H1 (cell line): ENCODE data around the gene RGS16. TPM values are rescaled to one million over a fixed set of nuclear protein-coding genes. Genes with fewer than 3 reads are reported as not detected.

Experiments used
- CTCF ChIA-PET: fragments of 300-600 bp; sonication (Branson Sonifier 250); formaldehyde crosslinking; loops from one replicate; lab custom pipeline; 2021; ENCODE audit not compliant: partially characterized antibody; lab: Charles Lee
- POLR2A ChIA-PET: fragments of 300-600 bp; sonication (Branson Sonifier 250); formaldehyde crosslinking; loops from one replicate; lab custom pipeline; 2021; ENCODE audit warnings: inconsistent platforms; ENCODE audit not compliant: partially characterized antibody; lab: Charles Lee
- DNase-seq, 2 experiments: peaks; one replicate each; pipeline versions ENCODE4 v3.0.0 to v3.0.0-alpha.2; 2010 to 2022; ENCODE audit warnings: low spot score in 2 of 2, low read depth in 1 of 2, mixed read lengths in 1 of 2
- FAIRE-seq: peaks from 2 replicates; lab custom pipeline; 2011; peaks lifted over from hg19 to GRCh38; lab: Jason Lieb, UNC
- H2AFZ ChIP-seq: 2 replicates; pipeline ENCODE4 v1.8.1; 2012; ENCODE audit warnings: low read length, inconsistent platforms
- H2AK5ac ChIP-seq: 2 replicates; pipeline ENCODE4 v1.6.1; 2013; ENCODE audit warnings: low read depth, low read length
- H2BK120ac ChIP-seq: replicated peaks from 2 replicates; pipeline ENCODE3; 2013; ENCODE audit warnings: low read depth, low read length, inconsistent platforms
- H2BK12ac ChIP-seq: 2 replicates; pipeline ENCODE4 v1.6.1; 2013; ENCODE audit warnings: low read depth, low read length
- H2BK15ac ChIP-seq: 2 replicates; pipeline ENCODE4 v1.6.1; 2013; ENCODE audit warnings: low read length
- H2BK20ac ChIP-seq: 2 replicates; pipeline ENCODE4 v1.6.1; 2013; ENCODE audit warnings: low read length
- H2BK5ac ChIP-seq: 2 replicates; pipeline ENCODE4 v1.6.1; 2013; ENCODE audit warnings: low read depth, low read length
- H3K14ac ChIP-seq: 2 replicates; pipeline ENCODE4 v1.6.1; 2013; ENCODE audit warnings: inconsistent platforms; ENCODE audit not compliant: insufficient read length
- H3K18ac ChIP-seq: 2 replicates; pipeline ENCODE4 v1.6.1; 2013; ENCODE audit warnings: low read length; ENCODE audit errors: extremely low read depth
- H3K23ac ChIP-seq: 2 replicates; pipeline ENCODE4 v1.6.1; 2013; ENCODE audit warnings: inconsistent platforms; ENCODE audit not compliant: insufficient read length
- H3K23me2 ChIP-seq: 2 replicates; pipeline ENCODE4 v1.6.1; 2013; ENCODE audit warnings: low read depth, low read length
- H3K27ac ChIP-seq: 2 replicates; pipeline ENCODE4 v1.6.1; 2011; ENCODE audit warnings: low read depth, low read length, inconsistent platforms
- H3K27me3 ChIP-seq, 4 experiments: replicated peaks in 1 of 4; 1 replicate in 1 of 4; 2 replicates in 3 of 4; pipeline versions ENCODE4 v1.6.1 to v1.8.1; 2011 to 2013; ENCODE audit warnings: low read length in 3 of 4, mild to moderate bottlenecking in 3 of 4, inconsistent platforms in 2 of 4, mixed read lengths in 2 of 4, moderate library complexity in 1 of 4; ENCODE audit not compliant: control insufficient read depth in 3 of 4, insufficient read depth in 3 of 4; ENCODE audit errors: extremely low read depth in 1 of 4
- H3K36me3 ChIP-seq, 4 experiments: 2 replicates each; pipeline versions ENCODE4 v1.6.1 to v1.8.1; 2011 to 2013; ENCODE audit warnings: mild to moderate bottlenecking in 4 of 4, low read length in 3 of 4, moderate library complexity in 2 of 4, control low read depth in 1 of 4, inconsistent platforms in 1 of 4; ENCODE audit not compliant: insufficient read depth in 4 of 4, control insufficient read depth in 2 of 4
- H3K4ac ChIP-seq: replicated peaks from 2 replicates; pipeline ENCODE3; 2013; ENCODE audit warnings: low read length, low read depth, mixed read lengths, inconsistent platforms; ENCODE audit not compliant: insufficient read length
- H3K4me1 ChIP-seq, 4 experiments: replicated peaks in 1 of 4; 1 replicate in 1 of 4; 2 replicates in 3 of 4; pipeline versions ENCODE4 v1.6.1 to v1.8.1; 2011 to 2013; ENCODE audit warnings: low read length in 3 of 4, inconsistent platforms in 2 of 4, mixed read lengths in 1 of 4; ENCODE audit not compliant: insufficient read depth in 4 of 4, control insufficient read depth in 3 of 4
- H3K4me2 ChIP-seq, 2 experiments: 2 replicates each; pipeline versions ENCODE4 v1.6.1 to v1.8.1; 2011 to 2013; ENCODE audit warnings: low read depth in 2 of 2, low read length in 2 of 2, control low read depth in 1 of 2, inconsistent platforms in 1 of 2, mild to moderate bottlenecking in 1 of 2; ENCODE audit not compliant: insufficient read depth in 1 of 2
- H3K4me3 ChIP-seq, 4 experiments: fragments of 200-600, 300-600 bp in 1 of 4; sonication (generic), shearing (Covaris generic), sonication (Bioruptor Twin) in 1 of 4; 2 replicates each; pipeline versions ENCODE4 v1.5.1 to v1.8.1; 2011 to 2016; ENCODE audit warnings: low read length in 4 of 4, low read depth in 3 of 4, control low read depth in 2 of 4, inconsistent platforms in 2 of 4, mild to moderate bottlenecking in 2 of 4, mixed read lengths in 1 of 4, moderate library complexity in 1 of 4; ENCODE audit not compliant: insufficient read depth in 2 of 4; ENCODE audit errors: extremely low read depth in 1 of 4
- H3K56ac ChIP-seq: replicated peaks from 2 replicates; pipeline ENCODE3; 2013; ENCODE audit warnings: low read depth, mild to moderate bottlenecking, mixed read lengths, low read length, inconsistent platforms; ENCODE audit not compliant: insufficient read length
- H3K79me1 ChIP-seq: 2 replicates; pipeline ENCODE4 v1.6.1; 2013; ENCODE audit warnings: low read depth, low read length, control low read depth
- H3K79me2 ChIP-seq, 2 experiments: 2 replicates each; pipeline versions ENCODE4 v1.6.1 to v1.8.1; 2012 to 2013; ENCODE audit warnings: low read length in 2 of 2, mild to moderate bottlenecking in 2 of 2, inconsistent platforms in 1 of 2; ENCODE audit not compliant: insufficient read depth in 2 of 2, control insufficient read depth in 1 of 2
- H3K9ac ChIP-seq, 4 experiments: replicated peaks in 1 of 4; 1 replicate in 1 of 4; 2 replicates in 3 of 4; pipeline versions ENCODE4 v1.6.1 to v1.8.1; 2011 to 2013; ENCODE audit warnings: low read depth in 3 of 4, low read length in 3 of 4, control low read depth in 2 of 4, mild to moderate bottlenecking in 2 of 4, moderate library complexity in 2 of 4, inconsistent platforms in 1 of 4; ENCODE audit errors: extremely low read depth in 1 of 4
- H3K9me3 ChIP-seq, 2 experiments: 2 replicates each; pipeline versions ENCODE4 v1.6.1 to v1.8.1; 2012 to 2013; ENCODE audit warnings: mild to moderate bottlenecking in 2 of 2, moderate library complexity in 2 of 2, control low read depth in 1 of 2, inconsistent platforms in 1 of 2, low read depth in 1 of 2, low read length in 1 of 2, mixed read lengths in 1 of 2; ENCODE audit not compliant: insufficient read depth in 2 of 2
- H4K20me1 ChIP-seq, 2 experiments: replicated peaks in 1 of 2; 2 replicates each; pipeline versions ENCODE3 to v1.8.1; 2011 to 2013; ENCODE audit warnings: inconsistent platforms in 2 of 2, low read length in 2 of 2, mild to moderate bottlenecking in 1 of 2; ENCODE audit not compliant: insufficient read depth in 2 of 2, control insufficient read depth in 1 of 2
- H4K5ac ChIP-seq: 2 replicates; pipeline ENCODE4 v1.6.1; 2013; ENCODE audit warnings: low read length, low read depth, mixed read lengths, inconsistent platforms; ENCODE audit not compliant: insufficient read length
- H4K8ac ChIP-seq: 2 replicates; pipeline ENCODE4 v1.8.0; 2013; ENCODE audit warnings: mild to moderate bottlenecking, moderate library complexity, low read length, inconsistent platforms; ENCODE audit not compliant: insufficient read depth; ENCODE audit errors: extremely low read depth
- H4K91ac ChIP-seq: replicated peaks from 2 replicates; pipeline ENCODE3; 2013; ENCODE audit warnings: low read length, mixed read lengths, inconsistent platforms; ENCODE audit not compliant: insufficient read length
- ASH2L ChIP-seq: fragments of 200-600, 300-600 bp; sonication (generic); IDR thresholded peaks from one replicate; pipeline ENCODE4 v1.7.1; 2017; ENCODE audit warnings: low read length
- CBX8 ChIP-seq: fragments of 300-800, 300-1000 bp; sonication (generic); IDR thresholded peaks from 2 replicates; pipeline ENCODE4 v1.7.1; 2016; ENCODE audit warnings: low read depth, low read length, borderline replicate concordance
- CEBPB ChIP-seq: IDR thresholded peaks from 2 replicates; pipeline ENCODE4 v1.6.1; 2012; ENCODE audit warnings: low read depth, low read length
- CREB1 ChIP-seq: IDR thresholded peaks from 2 replicates; pipeline ENCODE4 v1.6.1; 2012; ENCODE audit warnings: inconsistent platforms
- EP300 ChIP-seq, 2 experiments: IDR thresholded peaks; 1 replicate in 1 of 2; 2 replicates in 1 of 2; pipeline ENCODE4 v1.6.1; 2011 to 2012; ENCODE audit warnings: low read depth in 2 of 2, low read length in 2 of 2, mild to moderate bottlenecking in 2 of 2, borderline replicate concordance in 1 of 2, inconsistent platforms in 1 of 2, moderate library complexity in 1 of 2
- FOSL1 ChIP-seq: IDR thresholded peaks from 2 replicates; pipeline ENCODE4 v1.6.1; 2011; ENCODE audit warnings: mild to moderate bottlenecking, low read depth, low read length, moderate library complexity; ENCODE audit not compliant: insufficient read depth
- HDAC2 ChIP-seq, 2 experiments: fragments of 300-600 bp in 1 of 2; sonication (generic) in 1 of 2; IDR thresholded peaks; 2 replicates each; pipeline ENCODE4 v1.6.1; 2011 to 2012; ENCODE audit warnings: low read depth in 2 of 2, low read length in 2 of 2, mild to moderate bottlenecking in 2 of 2, moderate library complexity in 2 of 2, borderline replicate concordance in 1 of 2, inconsistent platforms in 1 of 2
- JUN ChIP-seq: IDR thresholded peaks from 2 replicates; pipeline ENCODE4 v1.6.1; 2011; ENCODE audit warnings: low read depth, mild to moderate bottlenecking, improper control_type of control experiment, low read length
- POLR2A ChIP-seq, 2 experiments: IDR thresholded peaks; 1 replicate in 1 of 2; 2 replicates in 1 of 2; pipeline ENCODE4 v1.6.1; 2011; ENCODE audit warnings: low read depth in 2 of 2, low read length in 2 of 2, mild to moderate bottlenecking in 2 of 2; ENCODE audit errors: control extremely low read depth in 1 of 2
- RNF2 ChIP-seq: fragments of 200-900, 300-1000 bp; sonication (generic); IDR thresholded peaks from 2 replicates; pipeline ENCODE4 v1.7.1; 2016; ENCODE audit warnings: borderline replicate concordance, low read depth, mild to moderate bottlenecking, antibody characterized with exemption, low read length; ENCODE audit not compliant: poor library complexity, severe bottlenecking; ENCODE audit errors: missing control alignments
- SIX5 ChIP-seq: IDR thresholded peaks from 2 replicates; pipeline ENCODE4 v1.6.1; 2011; ENCODE audit warnings: mild to moderate bottlenecking, low read depth, low read length
- SUZ12 ChIP-seq: fragments of 200-600 bp; sonication (generic); IDR thresholded peaks from 2 replicates; pipeline ENCODE4 v1.6.1; 2012; ENCODE audit warnings: mild to moderate bottlenecking, inconsistent platforms, low read length, moderate library complexity, mixed read lengths
- ZNF274 ChIP-seq: IDR thresholded peaks from 2 replicates; pipeline ENCODE4 v1.7.0; 2012; ENCODE audit warnings: low read length, borderline replicate concordance; ENCODE audit errors: extremely low read depth
- whole genome bisulfite sequencing, 2 experiments: shearing (Covaris generic) in 1 of 2; methylation state at CpG; one replicate each; pipeline versions ENCODE4 v1.1.6 to v1.1.7; 2013 to 2015; ENCODE audit warnings: low lambda C conversion rate in 2 of 2, mixed read lengths in 2 of 2, inconsistent platforms in 1 of 2, low coverage in 1 of 2, missing lambda C conversion rate in 1 of 2; ENCODE audit not compliant: insufficient replicate concordance in 2 of 2, insufficient coverage in 1 of 2, insufficient read length in 1 of 2; ENCODE audit errors: extremely low coverage in 1 of 2, missing lambda C conversion rate in 1 of 2; 5-methylcytosine and 5-hydroxymethylcytosine counted together
- polyA plus RNA-seq, 7 experiments: library from polyadenylated mRNA; depleted of rRNA in 3 of 7; stranded (reverse) in 5 of 7; unstranded in 2 of 7; fragments of >200 nt in 5 of 7; fragments of 200-250 nt in 2 of 7; gene quantifications; 1 replicate in 5 of 7; 2 replicates in 1 of 7; 4 replicates in 1 of 7; pipeline versions ENCODE4 v1.2.1 to v1.2.3, GENCODE V29; 2011 to 2013; ENCODE audit warnings: missing spikeins in 2 of 7, mixed read lengths in 2 of 7
- total RNA-seq: library from RNA; stranded (reverse); fragmentation: NEBNext Ultra II Directional; extraction: Animal tissue kit (Norgen Biotek cat#: 25700); gene quantifications from 2 replicates; pipeline ENCODE4 v1.2.1, GENCODE V29; 2021
- TF ChIP-seq, protein P1 (sequence below): IDR thresholded peaks from 2 replicates; pipeline ENCODE4 v1.6.1; 2012; ENCODE audit warnings: inconsistent platforms

The RGS16 gene
- total and polyA plus RNA-seq, 2 of the 8 experiments (the other 6 are each of a cell fraction or from before 2014, with no cell fraction given), result 5.7 to 9.8 TPM

DNA sequence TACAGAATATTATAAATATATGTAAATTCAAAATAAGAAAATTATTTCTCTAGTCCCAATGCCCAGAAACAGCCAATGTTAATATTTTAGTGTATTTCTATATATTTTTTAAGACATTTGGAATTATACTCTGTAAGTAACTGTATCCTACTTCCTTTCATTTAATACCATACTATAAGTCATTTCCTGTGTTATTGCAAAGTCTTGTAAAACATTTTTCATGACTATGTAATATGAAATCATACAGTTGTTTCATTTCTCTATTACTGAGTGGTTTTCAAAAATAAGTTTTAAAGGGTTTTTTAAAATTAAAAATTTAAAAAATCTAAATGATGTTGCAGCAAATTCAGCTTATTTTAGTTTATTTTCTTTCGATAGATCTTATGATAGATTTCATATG, 17.1 kb downstream of the RGS16 start:
- H3K23ac ChIP-seq, result no peak overlapping the region
- H3K4me3 ChIP-seq, result no peak overlapping the region
- POLR2A ChIA-PET, result no interaction called here
- H3K4me2 ChIP-seq, result no peak overlapping the region
- 0% methylated on average over 1 of the region's 1 CpG; no CpG with 5 or more reads in 1 of the 2 experiments for WGBS, 2 experiments
- no peak overlapping the region for H3K27ac ChIP-seq
- H3K9ac ChIP-seq, result no peak overlapping the region
- no peak overlapping the region for H2BK15ac ChIP-seq
- no peak overlapping the region for H4K91ac ChIP-seq
- no peak overlapping the region for H4K5ac ChIP-seq
- H3K79me2 ChIP-seq, result no peaks in the 10 kb centered on the region
- H4K8ac ChIP-seq, result no peak overlapping the region
- no peak overlapping the region for H2AFZ ChIP-seq
- H2BK120ac ChIP-seq, result no peak overlapping the region
- CTCF ChIA-PET, result interaction anchor here (9.5 to 37.1 kb wide), 2 partner anchors 8 to 204 kb away, joined by 44 to 1131 read pairs; partner anchors contain the start of gene NPL
- H2AK5ac ChIP-seq, result no peak overlapping the region
- no peak overlapping the region for H3K56ac ChIP-seq
- no peaks in the 10 kb centered on the region for H3K79me1 ChIP-seq
- no peak overlapping the region for H3K14ac ChIP-seq
- peaks cover 0 to 12% (median 2%) of the 10 kb centered on the region in 4 experiments; a peak in 4 of 7 replicates for H3K4me1 ChIP-seq
- no peak overlapping the region for H2BK20ac ChIP-seq
- no peaks in the 10 kb centered on the region for H3K23me2 ChIP-seq
- DNase-seq (no peak), FAIRE-seq (no peak)
- no peak overlapping the region for H3K4ac ChIP-seq
- no peak overlapping the region for H2BK12ac ChIP-seq
- H3K9me3 ChIP-seq, result no peaks in the 10 kb centered on the region
- H2BK5ac ChIP-seq, result no peak overlapping the region
- H4K20me1 ChIP-seq, result no peaks in the 10 kb centered on the region
- H3K27me3 ChIP-seq, result no peaks in the 10 kb centered on the region
- no peaks in the 10 kb centered on the region for H3K36me3 ChIP-seq
- H3K18ac ChIP-seq, result no peak overlapping the region
- TF ChIP-seq CREB1 (no peak), SUZ12 (no peak), POLR2A (IDR thresholded peaks at IDR 0.05; ENCODE audit: control extremely low read depth in 1 of 2, low read depth in 2 of 2, low read length in 2 of 2) (no peak), ASH2L (no peak), RNF2 (no peak), SIX5 (no peak), CEBPB (no peak), JUN (no peak), CBX8 (no peak), ZNF274 (no peak), HDAC2 (IDR thresholded peaks at IDR 0.05; ENCODE audit: borderline replicate concordance in 1 of 2, low read depth in 2 of 2, low read length in 2 of 2) (no peak), FOSL1 (no peak), EP300 (IDR thresholded peaks at IDR 0.05; ENCODE audit: borderline replicate concordance in 1 of 2, low read depth in 2 of 2, low read length in 2 of 2) (no peak)
- TF ChIP-seq, protein P1, sequence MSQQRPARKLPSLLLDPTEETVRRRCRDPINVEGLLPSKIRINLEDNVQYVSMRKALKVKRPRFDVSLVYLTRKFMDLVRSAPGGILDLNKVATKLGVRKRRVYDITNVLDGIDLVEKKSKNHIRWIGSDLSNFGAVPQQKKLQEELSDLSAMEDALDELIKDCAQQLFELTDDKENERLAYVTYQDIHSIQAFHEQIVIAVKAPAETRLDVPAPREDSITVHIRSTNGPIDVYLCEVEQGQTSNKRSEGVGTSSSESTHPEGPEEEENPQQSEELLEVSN, result no peak
